Peyer's patch (tissue), 4 donors: ENCODE results near the gene ASMT. TPM values are rescaled to one million over a fixed set of nuclear protein-coding genes. Genes with fewer than 3 reads are reported as not detected.

Source experiments
- DNase-seq, 3 donors: peaks; one replicate each; pipeline ENCODE4 v3.0.0-alpha.2; 2017 to 2019
- H3K27ac ChIP-seq, 4 donors: fragments of 200-600 bp; sonication (generic); one replicate each; pipeline ENCODE4 v1.5.1; 2016 to 2019
- H3K27me3 ChIP-seq, 2 donors: fragments of 200-600 bp; sonication (generic); one replicate each; pipeline ENCODE4 v1.5.1; 2019
- H3K36me3 ChIP-seq, 3 donors: fragments of 200-600 bp; sonication (generic); one replicate each; pipeline ENCODE4 v1.5.1; 2016 to 2019
- H3K4me1 ChIP-seq, 4 donors: fragments of 200-600 bp; sonication (generic); one replicate each; pipeline ENCODE4 v1.5.1; 2016 to 2019
- H3K4me3 ChIP-seq, 4 donors: fragments of 200-600 bp; sonication (generic); 1 replicate in 3 of 4; 2 replicates in 1 of 4; pipeline ENCODE4 v1.5.1; 2016 to 2019; ENCODE audit warnings: mild to moderate bottlenecking in 1 of 4
- H3K9me3 ChIP-seq, 4 donors: fragments of 200-600 bp; sonication (generic); one replicate each; pipeline ENCODE4 v1.5.1; 2016 to 2019; ENCODE audit warnings: mild to moderate bottlenecking in 1 of 4
- POLR2A ChIP-seq, 2 donors: fragments of 450-650 bp; IDR thresholded peaks; one replicate each; pipeline ENCODE4 v1.5.1; 2017; ENCODE audit warnings: antibody characterized with exemption in 2 of 2, mild to moderate bottlenecking in 2 of 2, moderate library complexity in 2 of 2
- total RNA-seq, 4 donors: library from RNA; depleted of rRNA; stranded (reverse); fragments of >200 nt; gene quantifications; one replicate each; pipeline ENCODE4 v1.1.0, GENCODE V29; 2016
- TF ChIP-seq, protein P1 (sequence below), 6 experiments: fragments of 450-650 bp in 4 of 6; fragments of 200-600 bp in 2 of 6; sonication (generic) in 1 of 6; IDR thresholded peaks; one replicate each; pipeline ENCODE4 v1.5.1; 2017 to 2019; ENCODE audit warnings: antibody characterized with exemption in 6 of 6, mild to moderate bottlenecking in 3 of 6, moderate library complexity in 1 of 6

Gene ASMT
- total RNA-seq, 4 donors from 2014 or later = 12.4 TPM; not detected in 3

DNA sequence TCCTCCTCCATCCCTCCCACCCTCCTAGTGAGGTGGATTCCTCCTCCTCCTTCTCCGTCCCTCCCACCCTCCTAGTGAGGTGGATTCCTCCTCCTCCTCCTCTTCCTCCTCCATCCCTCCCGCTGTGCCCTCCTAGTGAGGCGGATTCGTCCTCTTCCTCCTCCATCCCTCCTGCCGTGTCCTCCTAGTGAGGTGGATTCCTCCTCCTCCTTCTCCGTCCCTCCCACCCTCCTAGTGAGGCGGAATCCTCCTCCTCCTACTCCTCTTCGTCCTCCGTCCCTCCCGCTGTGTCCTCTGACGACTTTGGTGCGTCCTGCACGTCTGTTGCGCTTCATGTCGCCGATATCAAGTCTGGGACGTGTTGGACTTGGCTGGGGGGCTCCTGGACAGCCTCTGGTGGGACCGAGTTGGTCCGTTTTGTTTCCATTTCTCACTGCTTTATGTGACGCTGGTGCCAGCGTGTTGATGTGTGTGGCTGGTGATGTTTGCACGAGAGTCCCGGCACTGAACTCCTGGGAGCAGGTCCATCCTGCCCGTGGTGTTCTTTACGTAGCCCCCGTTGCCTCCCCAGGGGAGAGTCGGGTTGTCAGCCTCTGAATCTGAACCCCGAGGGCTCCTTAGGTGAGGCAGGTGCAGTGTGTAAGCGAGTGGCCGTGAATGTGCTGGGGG is 18.0 kb upstream of the ASMT start:
- no peak for DNase-seq

GRCh38 chrX:1597345-1598020 is 17.4 kb upstream of the ASMT start:
- Histone ChIP-seq H3K27me3 (no peaks in the 10 kb centered on the region), H3K4me1 (peaks cover 0 to 11% (median 0%) of the 10 kb centered on the region in 4 donors), H3K9me3 (no peaks in the 10 kb centered on the region), H3K4me3 (no peak overlapping the region), H3K36me3 (peaks cover 0 to 87% (median 0%) of the 10 kb centered on the region in 3 donors), H3K27ac (no peak overlapping the region)
- TF ChIP-seq, protein P1, sequence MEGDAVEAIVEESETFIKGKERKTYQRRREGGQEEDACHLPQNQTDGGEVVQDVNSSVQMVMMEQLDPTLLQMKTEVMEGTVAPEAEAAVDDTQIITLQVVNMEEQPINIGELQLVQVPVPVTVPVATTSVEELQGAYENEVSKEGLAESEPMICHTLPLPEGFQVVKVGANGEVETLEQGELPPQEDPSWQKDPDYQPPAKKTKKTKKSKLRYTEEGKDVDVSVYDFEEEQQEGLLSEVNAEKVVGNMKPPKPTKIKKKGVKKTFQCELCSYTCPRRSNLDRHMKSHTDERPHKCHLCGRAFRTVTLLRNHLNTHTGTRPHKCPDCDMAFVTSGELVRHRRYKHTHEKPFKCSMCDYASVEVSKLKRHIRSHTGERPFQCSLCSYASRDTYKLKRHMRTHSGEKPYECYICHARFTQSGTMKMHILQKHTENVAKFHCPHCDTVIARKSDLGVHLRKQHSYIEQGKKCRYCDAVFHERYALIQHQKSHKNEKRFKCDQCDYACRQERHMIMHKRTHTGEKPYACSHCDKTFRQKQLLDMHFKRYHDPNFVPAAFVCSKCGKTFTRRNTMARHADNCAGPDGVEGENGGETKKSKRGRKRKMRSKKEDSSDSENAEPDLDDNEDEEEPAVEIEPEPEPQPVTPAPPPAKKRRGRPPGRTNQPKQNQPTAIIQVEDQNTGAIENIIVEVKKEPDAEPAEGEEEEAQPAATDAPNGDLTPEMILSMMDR (IDR thresholded peaks at IDR 0.05) = no peak
- no peak for TF ChIP-seq POLR2A (IDR thresholded peaks at IDR 0.05)
- DNase-seq = no peak

More for the DNA sequence above, 18.0 kb upstream of the ASMT start:
- no peaks in the 10 kb centered on the region for H3K9me3 ChIP-seq
- H3K4me3 ChIP-seq = no peak overlapping the region
- no peaks in the 10 kb centered on the region for H3K27me3 ChIP-seq
- H3K36me3 ChIP-seq = peaks cover 0 to 80% (median 0%) of the 10 kb centered on the region in 3 donors
- peaks cover 0 to 11% (median 0%) of the 10 kb centered on the region in 4 donors for H3K4me1 ChIP-seq
- no peak overlapping the region for H3K27ac ChIP-seq
- TF ChIP-seq, protein P1 (IDR thresholded peaks at IDR 0.05) = no peak
- TF ChIP-seq POLR2A (IDR thresholded peaks at IDR 0.05) = no peak

- Histone ChIP-seq H3K4me3 (no peak overlapping the region), H3K27me3 (no peaks in the 10 kb centered on the region), H3K36me3 (peaks cover 0 to 94% (median 0%) of the 10 kb centered on the region in 3 donors), H3K9me3 (no peaks in the 10 kb centered on the region), H3K4me1 (peaks cover 0 to 4% (median 0%) of the 10 kb centered on the region in 4 donors), H3K27ac (no peak overlapping the region)
- TF ChIP-seq POLR2A (IDR thresholded peaks at IDR 0.05) = no peak
- TF ChIP-seq, protein P1 (IDR thresholded peaks at IDR 0.05) = no peak
- DNase-seq = no peak
Observed at GRCh38 chrX:1598021-1598875, 16.6 kb upstream of the ASMT start.

DNA sequence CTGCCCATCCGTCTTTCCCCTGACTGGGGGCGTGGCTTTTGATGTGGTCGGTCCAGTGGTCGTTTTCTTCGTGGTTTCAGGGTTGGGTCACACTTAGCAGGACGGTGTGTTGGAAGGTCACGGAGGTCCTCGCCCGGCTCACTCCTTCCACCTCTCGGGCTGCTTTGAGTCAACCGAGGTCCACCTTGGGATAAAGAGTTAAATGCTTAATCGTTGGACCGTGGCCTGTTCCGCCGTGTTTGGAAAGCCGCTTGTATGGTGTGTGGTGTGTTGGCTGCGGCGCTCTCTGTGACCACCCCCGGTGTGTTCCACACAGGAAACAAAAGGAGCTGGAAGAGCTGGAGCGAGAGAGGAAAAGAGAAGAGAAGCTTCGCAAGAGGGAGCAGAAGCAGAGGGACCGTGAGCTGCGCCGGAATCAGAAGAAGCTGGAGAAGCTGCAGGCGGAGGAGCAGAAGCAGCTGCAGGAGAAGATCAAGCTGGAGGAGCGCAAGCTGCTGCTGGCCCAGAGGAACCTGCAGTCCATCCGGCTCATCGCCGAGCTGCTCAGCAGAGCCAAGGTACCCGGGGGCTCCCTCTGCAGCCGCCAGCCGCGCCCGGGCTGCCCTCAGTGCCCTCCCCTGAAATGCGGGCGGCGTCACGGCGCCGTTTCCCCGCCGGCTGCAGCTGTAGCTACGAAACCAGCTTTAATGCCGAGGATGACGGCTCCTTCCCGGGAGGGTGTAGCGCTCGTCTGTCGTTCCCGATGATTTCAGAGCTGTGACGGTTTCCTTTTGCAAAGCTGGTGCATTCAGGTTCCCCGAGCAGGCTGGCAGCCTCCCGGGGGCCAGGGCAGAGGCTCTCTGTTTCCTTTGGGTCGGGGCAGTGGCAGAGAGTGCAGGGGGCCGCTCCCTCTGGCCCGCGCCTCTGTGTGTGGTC is 15.7 kb upstream of the ASMT start:
- Histone ChIP-seq H3K4me3 (no peak overlapping the region), H3K9me3 (no peaks in the 10 kb centered on the region), H3K36me3 (peaks cover 0 to 89% (median 0%) of the 10 kb centered on the region in 3 donors), H3K27me3 (no peaks in the 10 kb centered on the region), H3K27ac (no peak overlapping the region), H3K4me1 (no peaks in the 10 kb centered on the region)
- DNase-seq = no peak
- no peak for TF ChIP-seq POLR2A (IDR thresholded peaks at IDR 0.05)

- Histone ChIP-seq H3K4me1 (no peaks in the 10 kb centered on the region), H3K4me3 (no peak overlapping the region), H3K27me3 (no peaks in the 10 kb centered on the region), H3K36me3 (peaks cover 0 to 81% (median 0%) of the 10 kb centered on the region in 3 donors), H3K9me3 (no peaks in the 10 kb centered on the region), H3K27ac (no peak overlapping the region)
- DNase-seq = no peak
- TF ChIP-seq, protein P1 (IDR thresholded peaks at IDR 0.05) = no peak
- TF ChIP-seq POLR2A (IDR thresholded peaks at IDR 0.05) = no peak
Observed at GRCh38 chrX:1599791-1600405, 15.0 kb upstream of the ASMT start.
